Fibroblast of lung (primary cell): ENCODE measurements around the gene ITGAL. TPM values are rescaled to one million over a fixed set of nuclear protein-coding genes. Genes with fewer than 3 reads are reported as not detected.

Source experiments
- DNase-seq, 2 donors: peaks; one replicate each; pipeline versions ENCODE4 v3.0.0 to v3.0.0-alpha.2; 2010; ENCODE audit warnings: low read depth in 2 of 2
- H2AFZ ChIP-seq: 2 replicates; pipeline ENCODE4 v1.5.1; 2012; ENCODE audit warnings: low read length, control low read depth, inconsistent platforms
- H3K27ac ChIP-seq: 2 replicates; pipeline ENCODE4 v1.5.1; 2011; ENCODE audit warnings: low read length, control low read depth; ENCODE audit not compliant: insufficient read depth
- H3K27me3 ChIP-seq: 2 replicates; pipeline ENCODE4 v1.5.1; 2011; ENCODE audit warnings: mild to moderate bottlenecking, low read length; ENCODE audit not compliant: control insufficient read depth, insufficient read depth
- H3K36me3 ChIP-seq: 2 replicates; pipeline ENCODE4 v1.5.1; 2011; ENCODE audit warnings: low read length; ENCODE audit not compliant: control insufficient read depth, insufficient read depth
- H3K4me1 ChIP-seq: 2 replicates; pipeline ENCODE4 v1.5.1; 2011; ENCODE audit warnings: low read length; ENCODE audit not compliant: control insufficient read depth, insufficient read depth; ENCODE audit errors: extremely low read depth
- H3K4me2 ChIP-seq: 2 replicates; pipeline ENCODE4 v1.5.1; 2011; ENCODE audit warnings: low read length, control low read depth; ENCODE audit not compliant: insufficient read depth; ENCODE audit errors: extremely low read depth
- H3K4me3 ChIP-seq, 4 experiments: fragments of 200-600 bp in 1 of 4; sonication (generic) in 1 of 4; replicated peaks in 1 of 4; 2 replicates each; pipeline ENCODE4 v1.5.1; 2011 to 2016; ENCODE audit warnings: low read length in 4 of 4, low read depth in 3 of 4, mild to moderate bottlenecking in 3 of 4, control low read depth in 2 of 4, inconsistent platforms in 1 of 4, mixed read lengths in 1 of 4; ENCODE audit not compliant: insufficient read depth in 1 of 4; ENCODE audit errors: control extremely low read depth in 1 of 4
- H3K79me2 ChIP-seq: 2 replicates; pipeline ENCODE4 v1.5.1; 2012; ENCODE audit warnings: mild to moderate bottlenecking, low read length, inconsistent platforms; ENCODE audit not compliant: control insufficient read depth, insufficient read depth
- H3K9ac ChIP-seq: 2 replicates; pipeline ENCODE4 v1.5.1; 2011; ENCODE audit warnings: mild to moderate bottlenecking, low read length, control low read depth; ENCODE audit not compliant: insufficient read depth
- H3K9me3 ChIP-seq: 2 replicates; pipeline ENCODE4 v1.5.1; 2012; ENCODE audit warnings: low read depth, low read length; ENCODE audit not compliant: control insufficient read depth, insufficient read depth
- H4K20me1 ChIP-seq: 2 replicates; pipeline ENCODE4 v1.5.1; 2011; ENCODE audit warnings: low read length; ENCODE audit not compliant: control insufficient read depth, insufficient read depth; ENCODE audit errors: extremely low read depth
- CTCF ChIP-seq, 2 donors: IDR thresholded peaks in 1 of 2; conservative IDR thresholded peaks in 1 of 2; 1 replicate in 1 of 2; 2 replicates in 1 of 2; pipeline ENCODE4 v1.5.1; 2011 to 2012; ENCODE audit warnings: low read length in 2 of 2, control low read depth in 1 of 2, inconsistent platforms in 1 of 2, low read depth in 1 of 2, mild to moderate bottlenecking in 1 of 2
- EZH2 ChIP-seq: IDR thresholded peaks from 2 replicates; pipeline ENCODE4 v1.5.1; 2012; ENCODE audit warnings: low read length, control low read depth, mild to moderate bottlenecking; ENCODE audit errors: missing control alignments
- polyA plus RNA-seq, 2 donors: library from polyadenylated mRNA; depleted of rRNA in 1 of 2; stranded (reverse) in 1 of 2; unstranded in 1 of 2; fragments of >200 nt; gene quantifications; 2 replicates each; pipeline ENCODE4 v1.2.1, GENCODE V29; 2011 to 2012; ENCODE audit warnings: missing spikeins in 1 of 2
- total RNA-seq: library from RNA; depleted of rRNA; stranded (reverse); fragments of >200 nt; gene quantifications from 2 replicates; pipeline ENCODE4 v1.2.1, GENCODE V29; 2014

Gene ITGAL
- total and polyA plus RNA-seq, 2 donors (not counting 1 experiment from before 2014, with no cell fraction given) = not detected

GRCh38 chr16:30571445-30572322, 99.1 kb downstream of the ITGAL start, which contains the start of gene ZNF688:
Gene ZNF688, minus strand, starts transcription at chr16:30571714. Its CDS starts 85 bp downstream, at chr16:30571629.
- no peaks in the 10 kb centered on the region for H3K9me3 ChIP-seq
- peak within 1 kb of the TSS; percentile 54 to 78 (median 71) for H3K4me3 ChIP-seq
- peaks cover 3% of the 10 kb centered on the region for H3K4me1 ChIP-seq
- H4K20me1 ChIP-seq = no peaks in the 10 kb centered on the region
- H3K79me2 ChIP-seq = no peaks in the 10 kb centered on the region
- TF ChIP-seq CTCF (conservative IDR thresholded peaks at IDR 0.05 in 1 of 2, IDR thresholded peaks at IDR 0.05 in 1 of 2; ENCODE audit: low read depth in 1 of 2, low read length in 2 of 2) (no peak), EZH2 (no peak)
- peak within 1 kb of the TSS; percentile 98 for H3K4me2 ChIP-seq
- peak within 1 kb of the TSS; percentile 69 for H3K27ac ChIP-seq
- no peaks in the 10 kb centered on the region for H3K27me3 ChIP-seq
- peak within 1 kb of the TSS; percentile 70 for H2AFZ ChIP-seq
- H3K36me3 ChIP-seq = no peaks in the 10 kb centered on the region
- peak; percentile 98 to 99 for DNase-seq
- H3K9ac ChIP-seq = peak within 1 kb of the TSS; percentile 68

Other genes with a start within 250 kb of the ITGAL start
- gene NPIPB13, start 224.3 kb upstream of the ITGAL start, total RNA-seq = 1.3 and 3.0 TPM in 2 replicates
- gene NPIPB13, start 224.3 kb upstream of the ITGAL start, polyA plus RNA-seq = 0.33 and 0.62 TPM in 2 replicates
- gene CD2BP2, start 117.4 kb upstream of the ITGAL start, total RNA-seq = 35.2 and 36.0 TPM in 2 replicates
- gene CD2BP2, start 117.4 kb upstream of the ITGAL start, polyA plus RNA-seq = 45.5 and 47.3 TPM in 2 replicates
- 22.1 and 29.6 TPM in 2 replicates for gene TBC1D10B, start 102.2 kb upstream of the ITGAL start, total RNA-seq
- gene TBC1D10B, start 102.2 kb upstream of the ITGAL start, polyA plus RNA-seq = 14.8 and 22.1 TPM in 2 replicates
- not detected in 2 replicates for gene MYL11, start 97.9 kb upstream of the ITGAL start, total RNA-seq
- gene MYL11, start 97.9 kb upstream of the ITGAL start, polyA plus RNA-seq = 0.11 and 0.45 TPM in 2 replicates
- gene SEPTIN1, start 90.2 kb upstream of the ITGAL start, total RNA-seq = 0.17 and 0.26 TPM in 2 replicates
- 0.17 TPM in 1 of 2 replicates, not detected in the other for gene SEPTIN1, start 90.2 kb upstream of the ITGAL start, polyA plus RNA-seq
- 7.3 and 7.7 TPM in 2 replicates for gene ZNF48, start 77.3 kb upstream of the ITGAL start, total RNA-seq
- gene ZNF48, start 77.3 kb upstream of the ITGAL start, polyA plus RNA-seq = 3.2 and 4.0 TPM in 2 replicates
- 8.4 and 10.5 TPM in 2 replicates for gene ZNF771, start 65.1 kb upstream of the ITGAL start, total RNA-seq
- gene ZNF771, start 65.1 kb upstream of the ITGAL start, polyA plus RNA-seq = 3.1 and 4.5 TPM in 2 replicates
- gene DCTPP1, start 42.7 kb upstream of the ITGAL start, total RNA-seq = 6.6 and 8.5 TPM in 2 replicates
- 23.6 and 38.1 TPM in 2 replicates for gene DCTPP1, start 42.7 kb upstream of the ITGAL start, polyA plus RNA-seq
- 19.3 and 26.6 TPM in 2 replicates for gene SEPHS2, start 26.9 kb upstream of the ITGAL start, total RNA-seq
- 39.3 and 41.8 TPM in 2 replicates for gene SEPHS2, start 26.9 kb upstream of the ITGAL start, polyA plus RNA-seq
- 21.8 and 23.9 TPM in 2 replicates for gene ZNF768, start 53.8 kb downstream of the ITGAL start, total RNA-seq
- gene ZNF768, start 53.8 kb downstream of the ITGAL start, polyA plus RNA-seq = 8.2 and 9.5 TPM in 2 replicates
- gene ZNF747, start 62.1 kb downstream of the ITGAL start, total RNA-seq = 7.4 and 10.6 TPM in 2 replicates
- 3.9 and 4.4 TPM in 2 replicates for gene ZNF747, start 62.1 kb downstream of the ITGAL start, polyA plus RNA-seq
- 3.1 TPM in 2 replicates for gene ZNF764, start 85.6 kb downstream of the ITGAL start, total RNA-seq
- gene ZNF764, start 85.6 kb downstream of the ITGAL start, polyA plus RNA-seq = 2.4 and 2.6 TPM in 2 replicates
- gene ZNF688, start 99.0 kb downstream of the ITGAL start, total RNA-seq = 10.3 and 12.9 TPM in 2 replicates
- gene ZNF688, start 99.0 kb downstream of the ITGAL start, polyA plus RNA-seq = 3.0 and 3.1 TPM in 2 replicates
- gene ZNF785, start 113.0 kb downstream of the ITGAL start, total RNA-seq = 6.6 and 8.7 TPM in 2 replicates
- 4.7 and 7.1 TPM in 2 replicates for gene ZNF785, start 113.0 kb downstream of the ITGAL start, polyA plus RNA-seq
- 4.6 and 6.1 TPM in 2 replicates for gene ZNF689, start 137.6 kb downstream of the ITGAL start, total RNA-seq
- 3.5 and 4.2 TPM in 2 replicates for gene ZNF689, start 137.6 kb downstream of the ITGAL start, polyA plus RNA-seq
- gene PRR14, start 178.2 kb downstream of the ITGAL start, total RNA-seq = 5.9 and 6.6 TPM in 2 replicates
- 2.5 and 4.7 TPM in 2 replicates for gene PRR14, start 178.2 kb downstream of the ITGAL start, polyA plus RNA-seq
- 16.7 and 20.8 TPM in 2 replicates for gene FBRS, start 185.7 kb downstream of the ITGAL start, total RNA-seq
- gene FBRS, start 185.7 kb downstream of the ITGAL start, polyA plus RNA-seq = 5.5 and 8.2 TPM in 2 replicates
- 11.3 and 14.2 TPM in 2 replicates for gene SRCAP, start 226.4 kb downstream of the ITGAL start, total RNA-seq
- gene SRCAP, start 226.4 kb downstream of the ITGAL start, polyA plus RNA-seq = 3.5 and 6.4 TPM in 2 replicates